ENCODE data around the gene ZC3H18. TPM values are rescaled to one million over a fixed set of nuclear protein-coding genes. Genes with fewer than 3 reads are reported as not detected.

ZC3H18 gene
- total and polyA plus RNA-seq, 2 donors (not counting 1 experiment from before 2014, with no cell fraction given): 7.9 to 9.4 TPM

- DNase-seq (ENCODE audit: low read depth in 2 of 2): no peak
- no peak overlapping the region for H3K4me3 ChIP-seq (replicated peaks in 1 of 4; ENCODE audit: control extremely low read depth in 1 of 4, insufficient read depth in 1 of 4, low read depth in 3 of 4, low read length in 4 of 4)
- H3K79me2 ChIP-seq (ENCODE audit: control insufficient read depth, insufficient read depth, low read length): peaks cover 16% of the 10 kb centered on the region
- no peaks in the 10 kb centered on the region for H3K27me3 ChIP-seq (ENCODE audit: control insufficient read depth, insufficient read depth, low read length)
- no peak overlapping the region for H3K4me2 ChIP-seq (ENCODE audit: extremely low read depth, insufficient read depth, low read length)
- no peaks in the 10 kb centered on the region for H4K20me1 ChIP-seq (ENCODE audit: control insufficient read depth, extremely low read depth, insufficient read depth, low read length)
- TF ChIP-seq CTCF (conservative IDR thresholded peaks at IDR 0.05 in 1 of 2, IDR thresholded peaks at IDR 0.05 in 1 of 2; ENCODE audit: low read depth in 1 of 2, low read length in 2 of 2): no peak
- no peak for TF ChIP-seq EZH2 (IDR thresholded peaks at IDR 0.05; ENCODE audit: low read length, missing control alignments)
- peaks cover 18% of the 10 kb centered on the region for H3K36me3 ChIP-seq (ENCODE audit: control insufficient read depth, insufficient read depth, low read length)
- H3K9me3 ChIP-seq (ENCODE audit: control insufficient read depth, insufficient read depth, low read depth, low read length): no peaks in the 10 kb centered on the region
- no peaks in the 10 kb centered on the region for H3K4me1 ChIP-seq (ENCODE audit: control insufficient read depth, extremely low read depth, insufficient read depth, low read length)
- no peak overlapping the region for H3K9ac ChIP-seq (ENCODE audit: insufficient read depth, low read length)
- H3K27ac ChIP-seq (ENCODE audit: insufficient read depth, low read length): no peak overlapping the region
- H2AFZ ChIP-seq (ENCODE audit: low read length): no peak overlapping the region
These were observed 17.9 kb downstream of the ZC3H18 start for GRCh38 chr16:88588148-88588547.

GRCh38 chr16:88588754-88589153 lies 18.6 kb downstream of the ZC3H18 start:
- H3K9ac ChIP-seq (ENCODE audit: insufficient read depth, low read length): no peak overlapping the region
- no peak for DNase-seq (ENCODE audit: low read depth in 2 of 2)
- no peak overlapping the region for H3K4me3 ChIP-seq (replicated peaks in 1 of 4; ENCODE audit: control extremely low read depth in 1 of 4, insufficient read depth in 1 of 4, low read depth in 3 of 4, low read length in 4 of 4)
- no peak overlapping the region for H3K27ac ChIP-seq (ENCODE audit: insufficient read depth, low read length)
- H3K79me2 ChIP-seq (ENCODE audit: control insufficient read depth, insufficient read depth, low read length): peaks cover 11% of the 10 kb centered on the region
- no peaks in the 10 kb centered on the region for H4K20me1 ChIP-seq (ENCODE audit: control insufficient read depth, extremely low read depth, insufficient read depth, low read length)
- H3K27me3 ChIP-seq (ENCODE audit: control insufficient read depth, insufficient read depth, low read length): no peaks in the 10 kb centered on the region
- no peak overlapping the region for H2AFZ ChIP-seq (ENCODE audit: low read length)
- no peak for TF ChIP-seq CTCF (conservative IDR thresholded peaks at IDR 0.05 in 1 of 2, IDR thresholded peaks at IDR 0.05 in 1 of 2; ENCODE audit: low read depth in 1 of 2, low read length in 2 of 2)
- no peak for TF ChIP-seq EZH2 (IDR thresholded peaks at IDR 0.05; ENCODE audit: low read length, missing control alignments)
- peaks cover 16% of the 10 kb centered on the region for H3K36me3 ChIP-seq (ENCODE audit: control insufficient read depth, insufficient read depth, low read length)
- no peaks in the 10 kb centered on the region for H3K4me1 ChIP-seq (ENCODE audit: control insufficient read depth, extremely low read depth, insufficient read depth, low read length)
- H3K9me3 ChIP-seq (ENCODE audit: control insufficient read depth, insufficient read depth, low read depth, low read length): no peaks in the 10 kb centered on the region
- no peak overlapping the region for H3K4me2 ChIP-seq (ENCODE audit: extremely low read depth, insufficient read depth, low read length)

- no peak for DNase-seq (ENCODE audit: low read depth in 2 of 2)
- no peak overlapping the region for H3K4me3 ChIP-seq (replicated peaks in 1 of 4; ENCODE audit: control extremely low read depth in 1 of 4, insufficient read depth in 1 of 4, low read depth in 3 of 4, low read length in 4 of 4)
- no peaks in the 10 kb centered on the region for H4K20me1 ChIP-seq (ENCODE audit: control insufficient read depth, extremely low read depth, insufficient read depth, low read length)
- H3K27me3 ChIP-seq (ENCODE audit: control insufficient read depth, insufficient read depth, low read length): no peaks in the 10 kb centered on the region
- peaks cover 16% of the 10 kb centered on the region for H3K36me3 ChIP-seq (ENCODE audit: control insufficient read depth, insufficient read depth, low read length)
- H3K4me1 ChIP-seq (ENCODE audit: control insufficient read depth, extremely low read depth, insufficient read depth, low read length): no peaks in the 10 kb centered on the region
- H3K79me2 ChIP-seq (ENCODE audit: control insufficient read depth, insufficient read depth, low read length): peaks cover 10% of the 10 kb centered on the region
- TF ChIP-seq CTCF (conservative IDR thresholded peaks at IDR 0.05 in 1 of 2, IDR thresholded peaks at IDR 0.05 in 1 of 2; ENCODE audit: low read depth in 1 of 2, low read length in 2 of 2): no peak
- no peak for TF ChIP-seq EZH2 (IDR thresholded peaks at IDR 0.05; ENCODE audit: low read length, missing control alignments)
- H3K27ac ChIP-seq (ENCODE audit: insufficient read depth, low read length): no peak overlapping the region
- H2AFZ ChIP-seq (ENCODE audit: low read length): no peak overlapping the region
- H3K4me2 ChIP-seq (ENCODE audit: extremely low read depth, insufficient read depth, low read length): no peak overlapping the region
- H3K9ac ChIP-seq (ENCODE audit: insufficient read depth, low read length): no peak overlapping the region
- no peaks in the 10 kb centered on the region for H3K9me3 ChIP-seq (ENCODE audit: control insufficient read depth, insufficient read depth, low read depth, low read length)
These were observed 19.2 kb downstream of the ZC3H18 start for GRCh38 chr16:88589441-88589840.
